Fibroblast of lung (primary cell): Measurements from ENCODE around the gene FOXS1. TPM values are rescaled to one million over a fixed set of nuclear protein-coding genes. Genes with fewer than 3 reads are reported as not detected.
"Not testable (repeated sequence)": the region's sequence is repeated elsewhere in the genome, so short reads cannot be mapped to it uniquely, and the experiment has no call there.

Experiments
- DNase-seq, 2 donors: peaks; one replicate each; pipeline versions ENCODE4 v3.0.0 to v3.0.0-alpha.2; 2010; ENCODE audit warnings: low read depth in 2 of 2
- H2AFZ ChIP-seq: 2 replicates; pipeline ENCODE4 v1.5.1; 2012; ENCODE audit warnings: low read length, control low read depth, inconsistent platforms
- H3K27ac ChIP-seq: 2 replicates; pipeline ENCODE4 v1.5.1; 2011; ENCODE audit warnings: low read length, control low read depth; ENCODE audit not compliant: insufficient read depth
- H3K27me3 ChIP-seq: 2 replicates; pipeline ENCODE4 v1.5.1; 2011; ENCODE audit warnings: mild to moderate bottlenecking, low read length; ENCODE audit not compliant: control insufficient read depth, insufficient read depth
- H3K36me3 ChIP-seq: 2 replicates; pipeline ENCODE4 v1.5.1; 2011; ENCODE audit warnings: low read length; ENCODE audit not compliant: control insufficient read depth, insufficient read depth
- H3K4me1 ChIP-seq: 2 replicates; pipeline ENCODE4 v1.5.1; 2011; ENCODE audit warnings: low read length; ENCODE audit not compliant: control insufficient read depth, insufficient read depth; ENCODE audit errors: extremely low read depth
- H3K4me2 ChIP-seq: 2 replicates; pipeline ENCODE4 v1.5.1; 2011; ENCODE audit warnings: low read length, control low read depth; ENCODE audit not compliant: insufficient read depth; ENCODE audit errors: extremely low read depth
- H3K4me3 ChIP-seq, 4 experiments: fragments of 200-600 bp in 1 of 4; sonication (generic) in 1 of 4; replicated peaks in 1 of 4; 2 replicates each; pipeline ENCODE4 v1.5.1; 2011 to 2016; ENCODE audit warnings: low read length in 4 of 4, low read depth in 3 of 4, mild to moderate bottlenecking in 3 of 4, control low read depth in 2 of 4, inconsistent platforms in 1 of 4, mixed read lengths in 1 of 4; ENCODE audit not compliant: insufficient read depth in 1 of 4; ENCODE audit errors: control extremely low read depth in 1 of 4
- H3K79me2 ChIP-seq: 2 replicates; pipeline ENCODE4 v1.5.1; 2012; ENCODE audit warnings: mild to moderate bottlenecking, low read length, inconsistent platforms; ENCODE audit not compliant: control insufficient read depth, insufficient read depth
- H3K9ac ChIP-seq: 2 replicates; pipeline ENCODE4 v1.5.1; 2011; ENCODE audit warnings: mild to moderate bottlenecking, low read length, control low read depth; ENCODE audit not compliant: insufficient read depth
- H3K9me3 ChIP-seq: 2 replicates; pipeline ENCODE4 v1.5.1; 2012; ENCODE audit warnings: low read depth, low read length; ENCODE audit not compliant: control insufficient read depth, insufficient read depth
- H4K20me1 ChIP-seq: 2 replicates; pipeline ENCODE4 v1.5.1; 2011; ENCODE audit warnings: low read length; ENCODE audit not compliant: control insufficient read depth, insufficient read depth; ENCODE audit errors: extremely low read depth
- EZH2 ChIP-seq: IDR thresholded peaks from 2 replicates; pipeline ENCODE4 v1.5.1; 2012; ENCODE audit warnings: low read length, control low read depth, mild to moderate bottlenecking; ENCODE audit errors: missing control alignments
- polyA plus RNA-seq, 2 donors: library from polyadenylated mRNA; depleted of rRNA in 1 of 2; stranded (reverse) in 1 of 2; unstranded in 1 of 2; fragments of >200 nt; gene quantifications; 2 replicates each; pipeline ENCODE4 v1.2.1, GENCODE V29; 2011 to 2012; ENCODE audit warnings: missing spikeins in 1 of 2
- total RNA-seq: library from RNA; depleted of rRNA; stranded (reverse); fragments of >200 nt; gene quantifications from 2 replicates; pipeline ENCODE4 v1.2.1, GENCODE V29; 2014
- TF ChIP-seq, protein P1 (sequence below), 2 donors: IDR thresholded peaks in 1 of 2; conservative IDR thresholded peaks in 1 of 2; 1 replicate in 1 of 2; 2 replicates in 1 of 2; pipeline ENCODE4 v1.5.1; 2011 to 2012; ENCODE audit warnings: low read length in 2 of 2, control low read depth in 1 of 2, inconsistent platforms in 1 of 2, low read depth in 1 of 2, mild to moderate bottlenecking in 1 of 2

The FOXS1 gene
- total and polyA plus RNA-seq, 2 donors (not counting 1 experiment from before 2014, with no cell fraction given), result under 0.01 TPM; not detected in 1

DNA sequence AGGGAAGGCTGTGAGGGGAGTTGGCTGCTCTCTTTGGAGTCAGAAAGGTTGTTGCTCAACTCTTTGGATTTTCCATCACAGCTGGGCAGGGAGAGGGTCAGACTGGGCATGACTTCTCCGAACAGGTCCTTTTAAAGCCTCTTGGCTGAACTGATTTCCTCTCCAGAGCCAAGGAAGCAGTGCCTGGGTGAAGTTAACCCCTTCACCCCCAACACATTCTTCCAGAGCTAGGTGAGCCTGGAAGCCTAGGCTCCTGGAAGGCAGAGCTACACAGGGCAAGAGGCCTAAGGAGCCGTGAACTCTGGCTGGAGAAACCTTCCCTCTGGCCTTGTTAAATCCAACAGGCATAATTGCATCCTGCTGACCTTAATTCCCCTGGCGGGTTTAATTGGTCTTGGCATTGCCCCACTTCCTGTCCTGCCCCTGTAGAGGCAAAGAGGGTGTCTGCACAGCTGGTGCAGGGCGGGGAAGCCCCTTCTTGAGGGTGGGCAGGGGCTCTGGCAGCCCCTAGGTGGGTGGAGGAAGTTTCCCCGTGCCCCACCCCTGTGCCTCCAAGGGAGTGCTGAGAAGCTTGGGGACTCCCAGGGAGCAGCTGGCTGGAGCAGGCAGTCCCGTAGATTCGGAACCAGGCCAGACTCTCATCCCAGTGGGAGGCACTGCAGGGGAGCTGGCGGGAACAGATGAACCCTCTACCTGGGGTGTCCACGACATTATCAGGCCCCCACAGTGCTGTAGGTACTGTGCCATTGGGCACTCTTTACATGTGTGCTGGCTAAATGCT lies 29.8 kb downstream of the FOXS1 start:
- H3K27me3 ChIP-seq, result no peaks in the 10 kb centered on the region
- DNase-seq, result peak in 1 of 2 donors; percentile 28
- TF ChIP-seq, protein P1, sequence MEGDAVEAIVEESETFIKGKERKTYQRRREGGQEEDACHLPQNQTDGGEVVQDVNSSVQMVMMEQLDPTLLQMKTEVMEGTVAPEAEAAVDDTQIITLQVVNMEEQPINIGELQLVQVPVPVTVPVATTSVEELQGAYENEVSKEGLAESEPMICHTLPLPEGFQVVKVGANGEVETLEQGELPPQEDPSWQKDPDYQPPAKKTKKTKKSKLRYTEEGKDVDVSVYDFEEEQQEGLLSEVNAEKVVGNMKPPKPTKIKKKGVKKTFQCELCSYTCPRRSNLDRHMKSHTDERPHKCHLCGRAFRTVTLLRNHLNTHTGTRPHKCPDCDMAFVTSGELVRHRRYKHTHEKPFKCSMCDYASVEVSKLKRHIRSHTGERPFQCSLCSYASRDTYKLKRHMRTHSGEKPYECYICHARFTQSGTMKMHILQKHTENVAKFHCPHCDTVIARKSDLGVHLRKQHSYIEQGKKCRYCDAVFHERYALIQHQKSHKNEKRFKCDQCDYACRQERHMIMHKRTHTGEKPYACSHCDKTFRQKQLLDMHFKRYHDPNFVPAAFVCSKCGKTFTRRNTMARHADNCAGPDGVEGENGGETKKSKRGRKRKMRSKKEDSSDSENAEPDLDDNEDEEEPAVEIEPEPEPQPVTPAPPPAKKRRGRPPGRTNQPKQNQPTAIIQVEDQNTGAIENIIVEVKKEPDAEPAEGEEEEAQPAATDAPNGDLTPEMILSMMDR (conservative IDR thresholded peaks at IDR 0.05 in 1 of 2, IDR thresholded peaks at IDR 0.05 in 1 of 2; ENCODE audit: low read depth in 1 of 2, low read length in 2 of 2), result no peak
- no peak for TF ChIP-seq EZH2
- H3K27ac ChIP-seq, result no peak overlapping the region
- H3K4me2 ChIP-seq, result no peak overlapping the region
- H3K36me3 ChIP-seq, result peaks cover 1% of the 10 kb centered on the region
- no peak overlapping the region for H2AFZ ChIP-seq
- no peak overlapping the region for H3K9ac ChIP-seq
- peaks cover 15% of the 10 kb centered on the region for H3K4me1 ChIP-seq
- no peaks in the 10 kb centered on the region for H4K20me1 ChIP-seq
- H3K79me2 ChIP-seq, result no peaks in the 10 kb centered on the region
- no peaks in the 10 kb centered on the region for H3K9me3 ChIP-seq
- H3K4me3 ChIP-seq, result no peak overlapping the region

DNA sequence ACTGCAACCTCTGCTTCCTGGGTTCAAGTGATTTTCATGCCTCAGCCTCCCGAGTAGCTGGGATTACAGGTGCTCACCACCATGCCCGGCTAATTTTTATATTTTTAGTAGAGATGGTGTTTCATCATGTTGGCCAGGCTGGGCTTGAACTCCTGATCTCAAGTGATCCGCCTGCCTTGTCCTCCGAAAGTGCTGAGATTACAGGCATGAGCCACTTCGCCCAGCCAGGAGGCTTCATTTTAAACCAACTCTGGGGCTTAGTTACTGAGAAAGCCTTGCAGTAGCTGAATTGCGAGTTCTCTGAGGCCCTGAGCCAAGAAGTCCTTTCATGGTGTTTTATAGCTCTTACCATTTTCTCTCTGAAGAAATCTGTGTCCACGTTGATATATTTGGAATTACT lies 31.3 kb downstream of the FOXS1 start:
- not testable (repeated sequence) for H2AFZ ChIP-seq, H3K9me3 ChIP-seq, H3K36me3 ChIP-seq, H3K9ac ChIP-seq, H3K27me3 ChIP-seq, H3K4me3 ChIP-seq, DNase-seq, H4K20me1 ChIP-seq, H3K79me2 ChIP-seq, H3K27ac ChIP-seq, H3K4me2 ChIP-seq
- H3K4me1 ChIP-seq, result peaks cover 23% of the 10 kb centered on the region

DNA sequence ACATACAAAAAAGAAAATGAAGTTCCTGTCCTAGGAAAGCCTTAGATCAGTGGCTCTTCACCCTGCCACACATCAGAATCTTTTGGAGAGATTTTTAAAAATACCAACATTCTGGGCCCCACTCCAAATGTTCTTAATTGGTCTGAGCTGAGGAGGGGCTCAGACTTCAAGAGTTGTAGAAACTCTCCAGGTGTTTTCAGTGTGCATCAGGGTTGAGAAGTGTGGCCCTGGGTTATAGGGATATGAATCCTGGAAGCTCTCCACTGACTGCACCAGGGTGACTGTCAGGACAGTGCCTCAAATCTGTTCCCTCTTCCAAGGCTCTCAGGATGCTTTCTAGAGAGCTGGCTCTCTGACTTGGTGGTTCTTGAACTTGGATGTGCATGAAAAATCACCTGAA lies 31.8 kb downstream of the FOXS1 start:
- H3K4me2 ChIP-seq, result no peak overlapping the region
- H4K20me1 ChIP-seq, result no peaks in the 10 kb centered on the region
- TF ChIP-seq EZH2, result no peak
- DNase-seq, result no peak
- peaks cover 1% of the 10 kb centered on the region for H3K36me3 ChIP-seq
- H3K4me3 ChIP-seq, result no peak overlapping the region
- peaks cover 23% of the 10 kb centered on the region for H3K4me1 ChIP-seq
- H2AFZ ChIP-seq, result no peak overlapping the region
- H3K27me3 ChIP-seq, result no peaks in the 10 kb centered on the region
- H3K27ac ChIP-seq, result no peak overlapping the region
- H3K9me3 ChIP-seq, result no peaks in the 10 kb centered on the region
- no peak overlapping the region for H3K9ac ChIP-seq
- no peaks in the 10 kb centered on the region for H3K79me2 ChIP-seq
